Retinal pigment epithelial cell (primary cell): ENCODE results near the gene SLC2A13.

Source experiments
- DNase-seq: peaks from one replicate; pipeline ENCODE4 v3.0.0-alpha.2; 2010; ENCODE audit warnings: low read depth
- H3K4me3 ChIP-seq: 2 replicates; pipeline ENCODE4 v1.5.1; 2011; ENCODE audit warnings: mild to moderate bottlenecking, low read length, control low read depth, moderate library complexity
- TF ChIP-seq, protein P1 (sequence below): conservative IDR thresholded peaks from 2 replicates; pipeline ENCODE4 v1.5.1; 2011; ENCODE audit warnings: low read depth, low read length, control low read depth, inconsistent platforms

Gene SLC2A13

DNA sequence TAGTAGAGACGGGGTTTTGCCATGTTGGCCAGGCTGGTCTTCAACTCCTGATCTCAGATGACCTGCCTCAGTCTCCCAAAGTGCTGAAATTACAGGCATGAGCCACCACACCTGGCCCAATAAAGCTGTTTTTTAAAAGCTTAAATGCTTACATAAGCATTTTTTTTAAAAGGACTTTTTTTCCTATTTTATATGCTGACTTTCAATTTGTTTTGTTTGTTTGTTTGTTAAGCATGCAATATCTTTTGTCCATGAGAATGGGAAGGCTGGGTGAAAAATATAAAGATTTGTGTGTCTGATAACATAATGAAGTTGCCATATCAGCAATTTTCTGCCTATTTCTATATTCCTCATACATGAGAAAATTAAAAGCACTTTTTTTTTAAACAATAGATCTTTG is 17.0 kb upstream of the SLC2A13 start:
- DNase-seq = no peak
- TF ChIP-seq, protein P1, sequence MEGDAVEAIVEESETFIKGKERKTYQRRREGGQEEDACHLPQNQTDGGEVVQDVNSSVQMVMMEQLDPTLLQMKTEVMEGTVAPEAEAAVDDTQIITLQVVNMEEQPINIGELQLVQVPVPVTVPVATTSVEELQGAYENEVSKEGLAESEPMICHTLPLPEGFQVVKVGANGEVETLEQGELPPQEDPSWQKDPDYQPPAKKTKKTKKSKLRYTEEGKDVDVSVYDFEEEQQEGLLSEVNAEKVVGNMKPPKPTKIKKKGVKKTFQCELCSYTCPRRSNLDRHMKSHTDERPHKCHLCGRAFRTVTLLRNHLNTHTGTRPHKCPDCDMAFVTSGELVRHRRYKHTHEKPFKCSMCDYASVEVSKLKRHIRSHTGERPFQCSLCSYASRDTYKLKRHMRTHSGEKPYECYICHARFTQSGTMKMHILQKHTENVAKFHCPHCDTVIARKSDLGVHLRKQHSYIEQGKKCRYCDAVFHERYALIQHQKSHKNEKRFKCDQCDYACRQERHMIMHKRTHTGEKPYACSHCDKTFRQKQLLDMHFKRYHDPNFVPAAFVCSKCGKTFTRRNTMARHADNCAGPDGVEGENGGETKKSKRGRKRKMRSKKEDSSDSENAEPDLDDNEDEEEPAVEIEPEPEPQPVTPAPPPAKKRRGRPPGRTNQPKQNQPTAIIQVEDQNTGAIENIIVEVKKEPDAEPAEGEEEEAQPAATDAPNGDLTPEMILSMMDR = no peak
- no peak overlapping the region for H3K4me3 ChIP-seq

DNA sequence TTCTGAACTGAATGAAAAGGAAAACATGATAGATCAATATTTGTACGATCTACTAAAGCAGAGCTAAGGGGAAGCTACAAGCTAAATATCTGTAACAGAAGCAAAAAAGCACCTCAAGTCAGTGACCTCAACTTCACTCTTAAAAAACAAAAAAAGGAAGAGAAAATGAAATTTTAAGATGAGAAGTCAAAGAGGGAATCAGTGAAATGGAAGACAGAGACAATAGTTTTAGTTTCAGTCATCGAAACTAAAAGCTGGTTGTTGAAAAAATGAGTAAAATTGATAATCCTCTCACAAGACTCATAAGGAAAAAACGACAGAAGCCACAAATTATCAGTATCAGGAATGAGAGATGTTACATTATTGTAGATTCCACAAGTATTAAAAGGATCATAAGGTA is 11.9 kb upstream of the SLC2A13 start:
- TF ChIP-seq, protein P1 = no peak
- no peak for DNase-seq

DNA sequence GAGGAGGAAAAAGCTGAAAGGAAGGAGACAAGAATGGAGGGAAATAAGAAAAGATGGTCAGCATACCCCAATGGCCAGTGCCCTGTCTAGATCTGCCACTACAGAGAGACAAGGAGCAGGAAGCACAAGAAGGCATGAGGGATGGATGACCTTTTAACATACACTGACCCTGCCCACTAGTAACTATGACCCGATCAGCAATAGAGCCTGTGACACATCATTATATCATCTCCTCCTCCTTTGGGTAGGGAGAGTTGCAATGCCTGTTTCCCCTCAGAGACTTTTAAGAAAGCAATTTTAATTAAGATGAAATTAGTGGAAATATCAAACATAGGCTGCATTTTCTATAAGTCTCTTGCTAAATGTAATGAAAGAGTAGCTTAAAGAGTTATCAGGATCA is 4.7 kb upstream of the SLC2A13 start:
- TF ChIP-seq, protein P1 = no peak
- DNase-seq = no peak
- no peak overlapping the region for H3K4me3 ChIP-seq

More for the DNA sequence above, 11.9 kb upstream of the SLC2A13 start:
- no peak overlapping the region for H3K4me3 ChIP-seq

DNA sequence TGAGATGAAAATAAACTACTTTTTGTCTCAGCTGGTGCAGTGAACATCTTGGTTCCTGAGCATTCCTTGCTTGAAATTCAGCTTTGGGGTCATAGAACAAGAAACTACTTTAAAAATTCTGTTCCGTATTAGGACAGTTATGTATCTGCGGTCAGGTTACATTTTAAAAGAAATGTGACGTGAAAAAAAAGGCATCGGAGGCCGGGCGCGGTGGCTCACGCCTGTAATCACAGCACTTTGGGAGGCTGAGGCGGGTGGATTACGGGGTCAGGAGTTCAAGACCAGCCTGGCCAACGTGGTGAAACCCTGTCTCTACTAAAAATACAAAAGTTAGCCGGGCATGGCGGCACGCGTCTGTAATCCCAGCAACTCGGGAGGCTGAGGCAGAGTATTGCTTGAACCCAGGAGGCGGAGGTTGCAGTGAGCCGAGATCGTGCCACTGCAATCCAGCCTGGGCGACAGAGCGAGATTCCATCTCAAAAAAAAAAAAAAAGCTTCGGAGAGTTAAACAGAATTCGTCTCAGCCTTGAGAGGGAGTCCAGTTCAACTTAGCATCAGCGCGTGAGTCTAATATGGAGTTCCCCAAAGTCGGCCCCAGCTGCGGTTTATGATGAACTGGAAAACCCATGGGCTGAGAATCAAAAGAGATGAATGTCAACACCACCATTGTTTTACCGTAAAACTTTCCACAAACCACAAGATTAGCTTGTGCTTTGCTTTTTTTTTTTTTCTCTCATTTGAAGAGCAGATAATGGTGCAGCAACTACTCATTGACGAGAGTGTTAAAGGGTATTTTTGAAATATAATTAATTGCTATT is 2.1 kb upstream of the SLC2A13 start:
- no peak overlapping the region for H3K4me3 ChIP-seq
- TF ChIP-seq, protein P1 = no peak
- DNase-seq = no peak

DNA sequence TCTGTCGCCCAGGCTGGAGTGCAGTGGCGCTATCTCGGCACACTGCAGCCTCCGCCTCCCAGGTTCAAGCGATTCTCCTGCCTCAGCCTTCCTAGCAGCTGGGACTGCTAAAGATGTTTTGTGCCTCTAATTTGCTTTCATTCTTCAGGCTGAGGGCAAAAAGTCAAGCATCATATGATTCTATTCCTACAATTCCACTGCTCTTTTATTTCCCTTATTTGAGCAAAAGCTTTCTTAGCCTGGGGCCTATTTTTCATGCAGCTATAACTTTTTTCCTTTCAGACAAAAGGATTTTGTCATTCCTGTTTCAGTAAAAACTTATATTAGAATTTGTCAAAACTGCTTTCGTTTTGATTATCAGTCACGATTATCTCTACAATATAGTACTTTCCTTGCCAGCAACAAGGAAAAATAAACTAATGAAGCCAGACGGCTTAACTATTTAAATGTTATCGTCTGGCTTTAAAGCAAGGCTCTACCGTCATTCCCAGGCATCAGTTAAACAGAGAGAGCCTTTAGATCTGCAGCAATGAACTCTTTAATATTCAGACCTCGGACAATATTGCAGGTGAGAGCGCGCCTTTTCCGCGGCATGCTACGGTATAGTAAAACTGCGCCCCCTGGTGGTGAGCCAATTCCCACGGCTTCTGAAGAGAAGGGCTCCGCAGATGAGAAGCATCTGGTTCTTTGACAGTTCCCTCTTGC is 1.4 kb upstream of the SLC2A13 start:
- peak; percentile 20 for DNase-seq
- TF ChIP-seq, protein P1 = peak; percentile 88

DNA sequence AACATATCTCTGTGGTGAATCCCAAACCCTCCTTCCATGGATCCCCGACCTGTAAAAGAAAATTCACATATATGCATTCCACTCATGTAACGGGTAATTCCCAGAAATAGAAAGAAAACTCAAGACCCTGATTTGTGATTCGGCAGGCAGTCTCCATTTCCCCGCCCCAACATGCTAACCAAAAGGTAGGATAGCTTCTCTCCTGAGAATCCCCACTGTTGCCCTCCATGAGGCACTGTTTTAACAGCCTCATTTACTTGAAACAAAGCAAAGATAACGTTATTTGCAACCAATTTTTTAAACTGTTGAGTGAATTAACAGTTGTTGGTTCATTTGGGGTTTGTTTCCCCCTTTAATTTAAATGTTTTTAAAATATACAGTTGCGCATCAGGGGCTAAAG is 774 bp upstream of the SLC2A13 start:
- no peak overlapping the region for H3K4me3 ChIP-seq
- TF ChIP-seq, protein P1 = no peak
- DNase-seq = no peak

More for the DNA sequence above, 1.4 kb upstream of the SLC2A13 start:
- H3K4me3 ChIP-seq = peak overlapping the region; percentile 13

DNA sequence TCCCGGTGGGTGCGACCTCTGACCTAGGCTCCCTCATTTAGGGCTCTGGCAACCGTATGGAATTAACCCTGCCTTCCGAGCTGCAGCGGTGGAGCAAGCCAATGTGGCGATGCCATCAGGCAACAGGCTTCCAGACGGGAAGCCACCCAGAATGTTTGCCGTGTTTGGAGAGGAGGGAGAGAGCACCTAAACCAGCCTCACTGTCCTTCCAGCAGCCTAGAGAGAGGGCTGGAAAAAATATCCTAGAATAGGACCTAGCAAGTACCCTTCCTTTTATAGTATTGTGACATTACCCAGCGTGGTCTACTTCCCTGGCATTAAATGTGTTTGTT is 287 bp upstream of the SLC2A13 start:
- H3K4me3 ChIP-seq = peak overlapping the region; percentile 22
- no peak for DNase-seq
- TF ChIP-seq, protein P1 = no peak
